ENCODE measurements around the gene DNAAF5. TPM values are rescaled to one million over a fixed set of nuclear protein-coding genes. Genes with fewer than 3 reads are reported as not detected.

The DNAAF5 gene
- total and polyA plus RNA-seq, 9 of the 15 experiments (the other 6 are each of a cell fraction or from before 2014, with no cell fraction given) = 3.1 to 69.7 (median 19.1) TPM

DNA sequence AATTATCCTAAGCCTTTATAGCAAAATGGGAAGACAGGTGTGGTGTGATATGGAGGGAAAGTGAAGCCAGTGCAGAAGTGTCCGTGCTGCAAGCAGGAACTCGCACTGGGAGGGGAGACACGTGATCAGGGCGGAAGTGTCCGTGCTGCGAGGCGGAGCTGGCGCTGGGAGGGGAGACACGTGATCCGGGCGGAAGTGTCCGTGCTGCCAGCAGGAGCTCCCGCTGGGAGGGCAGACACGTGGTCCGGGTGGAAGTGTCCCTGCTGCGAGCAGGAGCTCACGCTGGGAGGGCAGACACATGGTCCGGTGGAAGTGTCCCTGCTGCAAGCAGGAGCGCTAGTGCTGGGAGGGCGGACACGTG, 41.1 kb downstream of the DNAAF5 start:
- no peak for ATAC-seq
- no peaks in the 10 kb centered on the region for H3K79me2 ChIP-seq (ENCODE audit: control insufficient read depth, insufficient read depth, low read length)
- H3K27ac ChIP-seq (ENCODE audit: extremely low read depth, low read depth, low read length) = no peak overlapping the region
- H3K9me1 ChIP-seq (ENCODE audit: control insufficient read depth, insufficient read depth, low read length) = no peaks in the 10 kb centered on the region
- H4K20me1 ChIP-seq (replicated peaks; ENCODE audit: control insufficient read depth, insufficient read depth, low read length) = no peaks in the 10 kb centered on the region
- CTCF ChIA-PET (ENCODE audit: low intra/inter-chr PET ratio) = interaction anchor here (0.7 kb wide), 1 partner anchor 673 kb away, joined by 3 read pairs; no protein-coding TSS in a partner anchor
- H3K4me2 ChIP-seq (ENCODE audit: insufficient read depth, low read length) = no peak overlapping the region
- no peak overlapping the region for H3K4me3 ChIP-seq
- H3K4me1 ChIP-seq (replicated peaks in 1 of 2; ENCODE audit: control insufficient read depth in 2 of 2, insufficient read depth in 2 of 2, low read length in 2 of 2) = peaks cover 0 to 22% of the 10 kb centered on the region in 2 experiments; a peak in 2 of 5 replicates
- POLR2A ChIA-PET = interaction anchor here (0.7 kb wide), 1 partner anchor 9 kb away, joined by 3 read pairs; no protein-coding TSS in a partner anchor
- no TSS peak for BruUV-seq (replicated peaks)
- intact Hi-C loops (cut with micrococcal nuclease) (no loop called here), in situ Hi-C loops (cut with MboI) (no loop called here)
- H3K9ac ChIP-seq (ENCODE audit: insufficient read depth in 1 of 2, low read depth in 2 of 2, low read length in 2 of 2) = no peak overlapping the region
- FAIRE-seq = no peak
- TF ChIP-seq ZFP36 (IDR thresholded peaks at IDR 0.05; ENCODE audit: low read depth, low read length, partially characterized antibody) (no peak), SNIP1 (IDR thresholded peaks at IDR 0.05; ENCODE audit: low read depth) (no peak), HNRNPK (IDR thresholded peaks at IDR 0.05; ENCODE audit: low read depth, low read length, poor library complexity, severe bottlenecking) (no peak), MXI1 (IDR thresholded peaks at IDR 0.05; ENCODE audit: low read depth, low read length) (no peak), ZNF140 (CRISPR knock-in tag; IDR thresholded peaks at IDR 0.05) (no peak), NR2C2 (CRISPR knock-in tag; IDR thresholded peaks at IDR 0.05) (no peak), NR2C2 (tag; IDR thresholded peaks at IDR 0.05) (no peak), RHOXF2B (CRISPR knock-in tag; conservative IDR thresholded peaks at IDR 0.05) (no peak), NFE2 (IDR thresholded peaks at IDR 0.05; ENCODE audit: low read depth) (no peak)
- H3K36me3 ChIP-seq (ENCODE audit: control insufficient read depth, insufficient read depth, low read length) = peaks cover 79% of the 10 kb centered on the region; the same call in 2 of the 3 replicates
- H2AFZ ChIP-seq (ENCODE audit: low read depth, low read length) = no peak overlapping the region
- no peaks in the 10 kb centered on the region for H3K27me3 ChIP-seq (ENCODE audit: control insufficient read depth in 2 of 2, insufficient read depth in 2 of 2, low read length in 2 of 2)
- DNase-seq (ENCODE audit: extremely low read depth in 1 of 4, low spot score in 3 of 4) = no peak
- WGBS (ENCODE audit: insufficient coverage, low coverage, missing lambda C conversion rate) = 83% methylated on average over 21 of the region's 21 CpGs
- H3K9me3 ChIP-seq (replicated peaks; ENCODE audit: control insufficient read depth, insufficient read depth, low read depth, low read length) = no peaks in the 10 kb centered on the region

Data from K562 (cell line).